Transverse colon (tissue), 4 donors: ENCODE results near the gene ADCY4.

Experiments used
- EP300 ChIP-seq: sonication (generic); formaldehyde crosslinking; IDR thresholded peaks from one replicate; pipeline ENCODE4 v1.6.1; 2017; ENCODE audit warnings: antibody characterized with exemption, low read depth
- POLR2A ChIP-seq: fragments of 450-650 bp; IDR thresholded peaks from one replicate; pipeline ENCODE4 v1.6.1; 2016; ENCODE audit warnings: antibody characterized with exemption, mild to moderate bottlenecking, moderate library complexity
- POLR2AphosphoS5 ChIP-seq, 3 donors: sonication (generic); formaldehyde crosslinking; IDR thresholded peaks; one replicate each; pipeline ENCODE4 v1.6.1; 2016; ENCODE audit warnings: antibody characterized with exemption in 3 of 3
- TF ChIP-seq, protein P1 (sequence below), 5 experiments: fragments of 200-600 bp in 3 of 5; fragments of 450-650 bp in 2 of 5; sonication (generic) in 3 of 5; IDR thresholded peaks; 1 replicate in 2 of 5; 2 replicates in 3 of 5; pipeline ENCODE4 v1.5.1; 2016 to 2017; ENCODE audit warnings: antibody characterized with exemption in 5 of 5, inconsistent platforms in 3 of 5, mild to moderate bottlenecking in 2 of 5, moderate library complexity in 1 of 5

DNA sequence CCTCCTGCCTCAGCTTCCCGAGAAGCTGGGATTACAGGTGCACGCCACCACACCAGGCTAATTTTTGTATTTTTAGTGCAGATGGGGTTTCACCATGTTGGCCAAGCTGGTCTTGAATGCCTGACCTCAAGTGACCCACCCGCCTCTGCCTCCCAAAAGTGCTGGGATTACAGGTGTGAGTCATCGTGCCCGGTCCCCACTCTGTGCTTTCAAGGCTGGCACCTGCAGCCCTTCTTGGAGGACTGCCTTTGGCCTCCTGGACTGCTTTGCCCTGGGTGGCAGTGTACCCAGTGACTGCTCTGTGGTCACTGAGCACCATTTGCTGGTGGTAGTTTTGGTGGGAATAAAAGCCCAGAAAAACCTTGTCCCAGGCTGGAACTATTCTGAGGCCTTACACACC is 47.9 kb downstream of the ADCY4 start:
- TF ChIP-seq, protein P1, sequence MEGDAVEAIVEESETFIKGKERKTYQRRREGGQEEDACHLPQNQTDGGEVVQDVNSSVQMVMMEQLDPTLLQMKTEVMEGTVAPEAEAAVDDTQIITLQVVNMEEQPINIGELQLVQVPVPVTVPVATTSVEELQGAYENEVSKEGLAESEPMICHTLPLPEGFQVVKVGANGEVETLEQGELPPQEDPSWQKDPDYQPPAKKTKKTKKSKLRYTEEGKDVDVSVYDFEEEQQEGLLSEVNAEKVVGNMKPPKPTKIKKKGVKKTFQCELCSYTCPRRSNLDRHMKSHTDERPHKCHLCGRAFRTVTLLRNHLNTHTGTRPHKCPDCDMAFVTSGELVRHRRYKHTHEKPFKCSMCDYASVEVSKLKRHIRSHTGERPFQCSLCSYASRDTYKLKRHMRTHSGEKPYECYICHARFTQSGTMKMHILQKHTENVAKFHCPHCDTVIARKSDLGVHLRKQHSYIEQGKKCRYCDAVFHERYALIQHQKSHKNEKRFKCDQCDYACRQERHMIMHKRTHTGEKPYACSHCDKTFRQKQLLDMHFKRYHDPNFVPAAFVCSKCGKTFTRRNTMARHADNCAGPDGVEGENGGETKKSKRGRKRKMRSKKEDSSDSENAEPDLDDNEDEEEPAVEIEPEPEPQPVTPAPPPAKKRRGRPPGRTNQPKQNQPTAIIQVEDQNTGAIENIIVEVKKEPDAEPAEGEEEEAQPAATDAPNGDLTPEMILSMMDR (IDR thresholded peaks at IDR 0.05): no peak
- no peak for TF ChIP-seq POLR2AphosphoS5 (IDR thresholded peaks at IDR 0.05)
- TF ChIP-seq POLR2A: no peak
- no peak for TF ChIP-seq EP300
